ENCODE results near the gene P2RY14.

P2RY14 gene

DNA sequence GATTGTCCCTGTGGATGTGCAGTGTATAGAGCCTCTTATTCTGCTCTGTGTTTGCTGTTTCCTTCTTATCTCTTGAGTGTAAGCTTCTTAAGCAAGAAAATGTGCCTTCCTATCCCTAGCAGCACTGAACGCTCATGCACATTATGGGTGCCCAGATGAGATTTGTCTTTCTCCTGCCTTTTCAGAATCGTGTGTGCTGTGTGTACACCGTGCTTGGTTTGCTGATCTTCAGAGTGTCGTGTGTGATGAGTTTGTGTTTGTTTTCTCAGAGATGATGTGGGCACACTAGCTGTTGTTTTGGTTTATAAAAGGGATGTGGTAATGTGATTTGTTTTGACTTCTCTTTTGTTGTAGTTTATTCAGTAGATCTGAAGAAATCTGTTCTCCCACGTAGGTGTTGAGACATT, 95.1 kb downstream of the P2RY14 start:
- TF ChIP-seq SIN3A (IDR thresholded peaks at IDR 0.05; ENCODE audit: borderline replicate concordance, insufficient read depth, low read length) (no peak), TAF1 (IDR thresholded peaks at IDR 0.05; ENCODE audit: borderline replicate concordance, insufficient read depth, low read length) (no peak), POLR2AphosphoS5 (IDR thresholded peaks at IDR 0.05; ENCODE audit: low read depth, low read length) (no peak), FOXP2 (optimal IDR thresholded peaks at IDR 0.05; ENCODE audit: borderline replicate concordance, extremely low read depth, extremely low read length, insufficient read depth) (no peak)
- TF ChIP-seq, protein P1, sequence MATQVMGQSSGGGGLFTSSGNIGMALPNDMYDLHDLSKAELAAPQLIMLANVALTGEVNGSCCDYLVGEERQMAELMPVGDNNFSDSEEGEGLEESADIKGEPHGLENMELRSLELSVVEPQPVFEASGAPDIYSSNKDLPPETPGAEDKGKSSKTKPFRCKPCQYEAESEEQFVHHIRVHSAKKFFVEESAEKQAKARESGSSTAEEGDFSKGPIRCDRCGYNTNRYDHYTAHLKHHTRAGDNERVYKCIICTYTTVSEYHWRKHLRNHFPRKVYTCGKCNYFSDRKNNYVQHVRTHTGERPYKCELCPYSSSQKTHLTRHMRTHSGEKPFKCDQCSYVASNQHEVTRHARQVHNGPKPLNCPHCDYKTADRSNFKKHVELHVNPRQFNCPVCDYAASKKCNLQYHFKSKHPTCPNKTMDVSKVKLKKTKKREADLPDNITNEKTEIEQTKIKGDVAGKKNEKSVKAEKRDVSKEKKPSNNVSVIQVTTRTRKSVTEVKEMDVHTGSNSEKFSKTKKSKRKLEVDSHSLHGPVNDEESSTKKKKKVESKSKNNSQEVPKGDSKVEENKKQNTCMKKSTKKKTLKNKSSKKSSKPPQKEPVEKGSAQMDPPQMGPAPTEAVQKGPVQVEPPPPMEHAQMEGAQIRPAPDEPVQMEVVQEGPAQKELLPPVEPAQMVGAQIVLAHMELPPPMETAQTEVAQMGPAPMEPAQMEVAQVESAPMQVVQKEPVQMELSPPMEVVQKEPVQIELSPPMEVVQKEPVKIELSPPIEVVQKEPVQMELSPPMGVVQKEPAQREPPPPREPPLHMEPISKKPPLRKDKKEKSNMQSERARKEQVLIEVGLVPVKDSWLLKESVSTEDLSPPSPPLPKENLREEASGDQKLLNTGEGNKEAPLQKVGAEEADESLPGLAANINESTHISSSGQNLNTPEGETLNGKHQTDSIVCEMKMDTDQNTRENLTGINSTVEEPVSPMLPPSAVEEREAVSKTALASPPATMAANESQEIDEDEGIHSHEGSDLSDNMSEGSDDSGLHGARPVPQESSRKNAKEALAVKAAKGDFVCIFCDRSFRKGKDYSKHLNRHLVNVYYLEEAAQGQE (IDR thresholded peaks at IDR 0.05; ENCODE audit: insufficient read depth in 1 of 2, low read depth in 2 of 2, low read length in 2 of 2), result no peak

DNA sequence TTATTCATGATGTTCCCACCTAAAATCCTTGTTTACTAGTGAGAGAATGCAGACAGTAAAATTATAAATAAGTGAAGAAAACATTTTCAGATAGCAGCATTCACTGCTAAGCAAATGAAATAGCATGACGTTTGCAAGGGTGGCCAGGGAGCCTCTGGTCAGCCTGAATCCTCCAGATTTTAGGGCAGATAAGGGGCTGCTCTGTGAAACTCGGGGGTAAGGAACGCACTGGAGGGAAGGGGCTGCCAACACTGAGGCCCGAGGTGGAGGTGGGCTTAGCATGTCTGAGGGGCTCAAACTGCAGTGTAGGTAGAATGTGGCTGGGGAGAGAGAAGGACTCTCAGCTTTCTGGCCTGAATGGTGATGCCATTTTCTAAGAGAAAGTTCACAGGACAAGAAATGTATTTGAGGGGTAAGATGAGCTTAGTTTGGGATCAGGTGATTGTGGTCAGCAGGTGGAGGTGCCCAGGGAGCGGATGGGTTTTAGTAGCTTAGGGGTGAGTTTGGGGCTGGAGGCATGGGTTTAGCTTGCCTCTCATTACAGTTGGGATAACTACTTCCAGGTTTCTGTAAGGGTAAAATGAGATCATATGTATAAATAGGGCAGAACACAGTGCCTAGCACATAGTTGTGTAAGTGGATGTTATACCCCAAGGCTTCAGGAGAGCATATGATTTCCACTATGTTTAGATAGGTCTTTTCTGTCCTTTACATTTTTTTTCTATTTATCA, 95.8 kb downstream of the P2RY14 start:
- TF ChIP-seq FOXP2 (optimal IDR thresholded peaks at IDR 0.05; ENCODE audit: borderline replicate concordance, extremely low read depth, extremely low read length, insufficient read depth) (no peak), SIN3A (IDR thresholded peaks at IDR 0.05; ENCODE audit: borderline replicate concordance, insufficient read depth, low read length) (no peak), POLR2AphosphoS5 (IDR thresholded peaks at IDR 0.05; ENCODE audit: low read depth, low read length) (no peak), TAF1 (IDR thresholded peaks at IDR 0.05; ENCODE audit: borderline replicate concordance, insufficient read depth, low read length) (no peak)
- TF ChIP-seq, protein P1 (IDR thresholded peaks at IDR 0.05; ENCODE audit: insufficient read depth in 1 of 2, low read depth in 2 of 2, low read length in 2 of 2), result no peak

DNA sequence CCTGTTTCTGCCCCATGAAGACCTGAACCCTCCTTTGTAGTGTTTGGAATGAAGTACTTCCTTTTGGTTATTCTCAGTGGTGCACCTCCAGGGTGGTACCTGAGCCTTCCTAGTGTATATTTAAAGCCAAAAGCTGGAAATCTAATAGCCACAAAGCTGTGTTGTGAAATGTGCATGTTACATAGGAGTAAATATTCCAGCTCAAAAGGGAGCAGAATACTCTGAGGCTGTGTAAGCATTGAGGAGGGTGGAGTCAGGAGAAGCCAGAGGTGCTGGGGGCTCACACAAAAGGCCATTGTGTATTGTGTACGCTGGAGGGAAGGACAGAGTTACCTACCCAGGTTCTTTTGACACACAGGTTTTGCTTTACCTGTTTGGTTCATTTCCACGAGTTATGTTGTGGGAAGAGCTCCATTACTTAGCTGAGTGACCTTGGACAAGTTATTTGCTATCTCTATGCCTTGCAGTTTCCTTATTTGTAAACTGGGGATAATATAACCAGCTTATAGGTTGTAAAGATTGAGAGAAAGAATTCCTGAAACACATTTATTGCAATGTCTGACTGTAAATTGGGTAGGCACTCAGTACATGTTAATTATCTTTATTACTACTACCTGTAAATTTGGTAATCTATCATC, 100.0 kb downstream of the P2RY14 start:
- TF ChIP-seq, protein P1 (IDR thresholded peaks at IDR 0.05; ENCODE audit: insufficient read depth in 1 of 2, low read depth in 2 of 2, low read length in 2 of 2), result no peak
- no peak for TF ChIP-seq POLR2AphosphoS5 (IDR thresholded peaks at IDR 0.05; ENCODE audit: low read depth, low read length)

DNA sequence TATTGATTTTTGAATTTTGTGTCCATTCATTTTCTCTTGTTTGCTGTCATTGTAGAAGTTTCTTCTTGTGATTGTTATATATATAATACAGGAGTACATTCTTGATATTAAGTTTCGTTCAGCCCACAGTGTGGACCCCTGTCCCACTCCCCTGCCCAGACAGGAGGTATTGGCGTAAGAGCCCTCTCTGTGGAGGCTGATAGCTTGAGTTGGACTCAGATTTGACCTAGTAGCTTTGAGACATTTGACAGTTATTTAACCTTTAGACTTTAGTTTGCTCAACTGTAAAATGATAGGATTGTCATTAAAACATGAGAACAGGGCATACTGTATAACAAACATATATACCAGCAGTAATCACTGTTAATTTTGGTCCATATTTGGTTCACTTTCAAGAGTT, 102.4 kb downstream of the P2RY14 start:
- TF ChIP-seq, protein P1 (IDR thresholded peaks at IDR 0.05; ENCODE audit: insufficient read depth in 1 of 2, low read depth in 2 of 2, low read length in 2 of 2), result no peak
- TF ChIP-seq TAF1 (IDR thresholded peaks at IDR 0.05; ENCODE audit: borderline replicate concordance, insufficient read depth, low read length), result no peak
- TF ChIP-seq SIN3A (IDR thresholded peaks at IDR 0.05; ENCODE audit: borderline replicate concordance, insufficient read depth, low read length), result no peak
- TF ChIP-seq POLR2AphosphoS5 (IDR thresholded peaks at IDR 0.05; ENCODE audit: low read depth, low read length), result no peak
- no peak for TF ChIP-seq FOXP2 (optimal IDR thresholded peaks at IDR 0.05; ENCODE audit: borderline replicate concordance, extremely low read depth, extremely low read length, insufficient read depth)
